ENCODE results near the gene GZMH.
"Not testable (repeated sequence)": the region's sequence is repeated elsewhere in the genome, so short reads cannot be mapped to it uniquely, and the experiment has no call there.

GZMH gene

GRCh38 chr14:24609655-24610344 is at the start of gene GZMH:
GZMH (minus strand) TSS chr14:24609685; CDS start chr14:24609613, 72 bp downstream.
- Mint-ChIP-seq H3K27ac (peak within 1 kb of the TSS; percentile 79), H3K4me3 (peak within 1 kb of the TSS; percentile 81), H3K36me3 (ENCODE audit: low read depth) (peaks cover 4% of the 10 kb centered on the region), H3K4me1 (peaks cover 89% of the 10 kb centered on the region), H3K27me3 (no peaks in the 10 kb centered on the region), H3K9me3 (peaks cover 13% of the 10 kb centered on the region)
- no peak for DNase-seq
- peak; percentile 87 for ATAC-seq

- H3K4me1 Mint-ChIP-seq, H3K27ac Mint-ChIP-seq, ATAC-seq, DNase-seq, H3K4me3 Mint-ChIP-seq: not testable (repeated sequence)
- Mint-ChIP-seq H3K9me3 (peaks cover 41% of the 10 kb centered on the region), H3K36me3 (ENCODE audit: low read depth) (peaks cover 16% of the 10 kb centered on the region), H3K27me3 (peaks cover 17% of the 10 kb centered on the region)
Measured at GRCh38 chr14:24648361-24648760, 38.9 kb upstream of the GZMH start.

- H3K9me3 Mint-ChIP-seq, result no peaks in the 10 kb centered on the region
- no peak overlapping the region for H3K4me3 Mint-ChIP-seq
- H3K27me3 Mint-ChIP-seq, result peaks cover 2% of the 10 kb centered on the region
- no peak for DNase-seq
- ATAC-seq, result peak; percentile 82
- peaks cover 8% of the 10 kb centered on the region for H3K36me3 Mint-ChIP-seq (ENCODE audit: low read depth)
- H3K4me1 Mint-ChIP-seq, result peaks cover 53% of the 10 kb centered on the region
- peak overlapping the region; percentile 44 for H3K27ac Mint-ChIP-seq
Measured at GRCh38 chr14:24639905-24640304, 30.4 kb upstream of the GZMH start.

- Mint-ChIP-seq H3K27ac (peak overlapping the region; percentile 44), H3K27me3 (peaks cover 2% of the 10 kb centered on the region), H3K4me3 (no peak overlapping the region), H3K9me3 (no peaks in the 10 kb centered on the region), H3K4me1 (peaks cover 60% of the 10 kb centered on the region), H3K36me3 (ENCODE audit: low read depth) (peaks cover 10% of the 10 kb centered on the region)
- no peak for ATAC-seq
- DNase-seq, result no peak
Measured at GRCh38 chr14:24639270-24639669, 29.8 kb upstream of the GZMH start.

GRCh38 chr14:24634158-24634557 is 24.7 kb upstream of the GZMH start, which contains the start of gene GZMB:
GZMB (minus strand) TSS chr14:24634190; CDS start chr14:24634160, 30 bp downstream.
- DNase-seq (peak; percentile 87), ATAC-seq (peak; percentile 73)
- Mint-ChIP-seq H3K36me3 (ENCODE audit: low read depth) (peaks cover 54% of the 10 kb centered on the region), H3K4me1 (peaks cover 79% of the 10 kb centered on the region), H3K4me3 (peak within 1 kb of the TSS; percentile 90), H3K27ac (peak within 1 kb of the TSS; percentile 92), H3K27me3 (no peaks in the 10 kb centered on the region), H3K9me3 (no peaks in the 10 kb centered on the region)

- H3K27ac Mint-ChIP-seq, result peak overlapping the region; percentile 92
- peaks cover 75% of the 10 kb centered on the region for H3K4me1 Mint-ChIP-seq
- DNase-seq (no peak), ATAC-seq (no peak)
- no peaks in the 10 kb centered on the region for H3K9me3 Mint-ChIP-seq
- H3K4me3 Mint-ChIP-seq, result peak overlapping the region; percentile 90
- H3K36me3 Mint-ChIP-seq (ENCODE audit: low read depth), result peaks cover 50% of the 10 kb centered on the region
- no peaks in the 10 kb centered on the region for H3K27me3 Mint-ChIP-seq
Measured at GRCh38 chr14:24633353-24633752, 23.9 kb upstream of the GZMH start.

- no peak for ATAC-seq
- no peaks in the 10 kb centered on the region for H3K9me3 Mint-ChIP-seq
- H3K36me3 Mint-ChIP-seq (ENCODE audit: low read depth), result peaks cover 50% of the 10 kb centered on the region
- no peaks in the 10 kb centered on the region for H3K27me3 Mint-ChIP-seq
- peak overlapping the region; percentile 92 for H3K27ac Mint-ChIP-seq
- peaks cover 71% of the 10 kb centered on the region for H3K4me1 Mint-ChIP-seq
- peak overlapping the region; percentile 90 for H3K4me3 Mint-ChIP-seq
- no peak for DNase-seq
Measured at GRCh38 chr14:24632761-24633160, 23.3 kb upstream of the GZMH start.

GRCh38 chr14:24632336-24632735 is 22.9 kb upstream of the GZMH start:
- Mint-ChIP-seq H3K4me1 (peaks cover 72% of the 10 kb centered on the region), H3K4me3 (peak overlapping the region; percentile 90)

GRCh38 chr14:24631749-24632335 is 22.4 kb upstream of the GZMH start:
- peak overlapping the region; percentile 92 for H3K27ac Mint-ChIP-seq
- H3K27me3 Mint-ChIP-seq, result no peaks in the 10 kb centered on the region
- ATAC-seq, result no peak
- H3K4me1 Mint-ChIP-seq, result peaks cover 69% of the 10 kb centered on the region
- H3K4me3 Mint-ChIP-seq, result peak overlapping the region; percentile 90
- no peaks in the 10 kb centered on the region for H3K9me3 Mint-ChIP-seq
- no peak for DNase-seq
- peaks cover 56% of the 10 kb centered on the region for H3K36me3 Mint-ChIP-seq (ENCODE audit: low read depth)

More at GRCh38 chr14:24632336-24632735, 22.9 kb upstream of the GZMH start:
- H3K27ac Mint-ChIP-seq, result peak overlapping the region; percentile 92
- no peaks in the 10 kb centered on the region for H3K27me3 Mint-ChIP-seq
- DNase-seq (no peak), ATAC-seq (no peak)
- peaks cover 54% of the 10 kb centered on the region for H3K36me3 Mint-ChIP-seq (ENCODE audit: low read depth)
- no peaks in the 10 kb centered on the region for H3K9me3 Mint-ChIP-seq

GRCh38 chr14:24630872-24631477 is 21.5 kb upstream of the GZMH start:
- Mint-ChIP-seq H3K27me3 (no peaks in the 10 kb centered on the region), H3K4me1 (peaks cover 62% of the 10 kb centered on the region), H3K9me3 (no peaks in the 10 kb centered on the region), H3K4me3 (peak overlapping the region; percentile 90), H3K36me3 (ENCODE audit: low read depth) (peaks cover 59% of the 10 kb centered on the region), H3K27ac (peak overlapping the region; percentile 92)
- DNase-seq (peak; percentile 35), ATAC-seq (peak; percentile 2)

- Mint-ChIP-seq H3K36me3 (ENCODE audit: low read depth) (peaks cover 61% of the 10 kb centered on the region), H3K4me1 (peaks cover 57% of the 10 kb centered on the region), H3K9me3 (no peaks in the 10 kb centered on the region), H3K27ac (peak overlapping the region; percentile 92), H3K27me3 (no peaks in the 10 kb centered on the region), H3K4me3 (peak overlapping the region; percentile 90)
- peak; percentile 54 for DNase-seq
- peak; percentile 45 for ATAC-seq
Measured at GRCh38 chr14:24630087-24630871, 20.8 kb upstream of the GZMH start.

GRCh38 chr14:24629521-24629920 is 20.0 kb upstream of the GZMH start:
- peaks cover 52% of the 10 kb centered on the region for H3K4me1 Mint-ChIP-seq
- H3K36me3 Mint-ChIP-seq (ENCODE audit: low read depth), result peaks cover 62% of the 10 kb centered on the region
- ATAC-seq (no peak), DNase-seq (no peak)
- H3K4me3 Mint-ChIP-seq, result peak overlapping the region; percentile 90
- H3K9me3 Mint-ChIP-seq, result no peaks in the 10 kb centered on the region
- peak overlapping the region; percentile 92 for H3K27ac Mint-ChIP-seq
- no peaks in the 10 kb centered on the region for H3K27me3 Mint-ChIP-seq

GRCh38 chr14:24613747-24614146 is 4.3 kb upstream of the GZMH start:
- ATAC-seq (no peak), DNase-seq (no peak)
- Mint-ChIP-seq H3K36me3 (ENCODE audit: low read depth) (no peaks in the 10 kb centered on the region), H3K27me3 (no peaks in the 10 kb centered on the region), H3K27ac (no peak overlapping the region), H3K4me3 (no peak overlapping the region), H3K4me1 (peaks cover 62% of the 10 kb centered on the region), H3K9me3 (peaks cover 13% of the 10 kb centered on the region)

GRCh38 chr14:24613241-24613640 is 3.8 kb upstream of the GZMH start:
- Mint-ChIP-seq H3K27ac (no peak overlapping the region), H3K4me1 (peaks cover 67% of the 10 kb centered on the region), H3K4me3 (no peak overlapping the region), H3K36me3 (ENCODE audit: low read depth) (no peaks in the 10 kb centered on the region), H3K9me3 (peaks cover 13% of the 10 kb centered on the region), H3K27me3 (no peaks in the 10 kb centered on the region)
- no peak for DNase-seq
- no peak for ATAC-seq
